IPS-NIHi11 (cell line): ENCODE data around the gene ESX1.
"Not testable (repeated sequence)": the region's sequence is repeated elsewhere in the genome, so short reads cannot be mapped to it uniquely, and the experiment has no call there.

Experiments
- DNase-seq: peaks from one replicate; pipeline ENCODE4 v3.0.0; 2012; ENCODE audit warnings: mixed read lengths, low spot score

ESX1 gene

DNA sequence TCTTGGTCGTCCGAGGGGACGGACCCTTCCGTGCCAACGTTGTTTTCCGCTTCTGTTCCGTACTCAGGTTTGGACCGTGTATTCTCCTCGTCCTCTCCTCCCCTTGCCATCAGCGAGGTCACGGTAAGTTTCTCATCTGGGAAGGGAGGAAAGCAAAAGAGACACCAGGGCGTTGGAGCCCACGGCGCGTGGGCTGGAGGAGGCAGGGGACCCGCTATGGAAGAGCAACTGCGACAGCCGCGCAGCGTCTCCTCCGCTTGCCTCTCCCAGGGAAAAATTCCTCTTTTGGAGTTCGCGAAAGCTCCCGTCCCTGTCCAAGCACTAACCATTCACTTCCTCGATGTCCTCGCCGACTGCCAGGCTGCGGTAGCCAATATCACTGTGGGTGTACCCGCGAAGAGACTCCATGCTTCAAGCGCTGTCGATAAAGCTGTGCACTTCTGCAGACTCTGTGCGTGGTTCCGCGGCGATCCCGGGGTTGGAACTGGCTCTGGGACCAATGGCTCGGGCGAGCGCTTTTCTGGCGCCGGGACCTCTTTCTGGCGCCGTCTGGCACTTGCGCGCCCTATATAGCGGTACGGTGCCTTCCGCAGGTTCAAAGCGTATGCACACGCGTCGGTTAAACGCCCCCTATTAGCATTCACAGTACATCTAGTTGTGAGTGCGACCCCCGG is at the start of gene ESX1:
Gene ESX1 (minus strand): TSS at position 492 of the 674 bp plus-strand sequence. CDS start 84 bp downstream, at position 408.
- DNase-seq = peak; percentile 13

- no peak for DNase-seq
Observed at GRCh38 chrX:104295636-104296035, 40.9 kb upstream of the ESX1 start.

DNA sequence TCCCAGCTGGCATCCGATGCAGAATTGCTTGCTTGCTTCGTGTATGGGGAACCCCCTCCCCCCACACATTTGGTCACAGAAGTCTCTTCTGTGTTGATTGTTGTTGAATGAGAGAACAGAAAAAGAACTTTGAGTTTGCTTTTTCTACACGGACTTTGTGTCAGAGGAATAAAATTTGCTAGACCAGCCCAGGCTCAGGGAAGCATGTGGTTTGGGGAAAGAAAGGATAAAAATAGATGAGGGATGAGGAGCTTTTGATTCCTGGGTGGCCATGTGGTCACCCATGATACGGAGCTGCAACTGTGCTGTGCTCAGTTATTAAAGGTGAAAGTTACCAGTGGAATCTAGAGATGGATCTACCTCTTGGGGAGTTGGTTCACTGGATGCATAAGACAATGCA is 34.2 kb upstream of the ESX1 start:
- DNase-seq = no peak

DNA sequence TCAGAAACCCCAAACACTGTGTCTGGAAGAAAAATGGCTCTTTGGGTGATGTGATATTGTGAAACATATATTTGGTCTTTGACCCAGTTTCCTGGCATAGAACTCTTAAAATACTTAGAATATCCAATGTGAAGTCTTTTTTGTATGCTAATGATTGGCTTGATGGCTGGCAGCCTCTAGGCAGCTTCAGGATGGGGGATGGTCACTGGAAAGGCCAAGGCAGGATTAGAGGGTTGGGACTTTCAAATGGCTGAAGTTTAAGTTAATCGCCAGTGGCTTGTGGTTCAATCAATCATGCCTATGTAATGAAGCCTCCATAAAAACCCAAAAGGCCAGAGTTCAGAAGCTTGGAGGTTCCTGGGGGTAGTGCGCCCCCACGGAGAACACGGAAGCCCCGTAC is 33.5 kb upstream of the ESX1 start:
- DNase-seq = no peak

- DNase-seq = no peak
Observed at GRCh38 chrX:104285201-104285600, 30.5 kb upstream of the ESX1 start.

GRCh38 chrX:104284507-104284906 is 29.8 kb upstream of the ESX1 start:
- no peak for DNase-seq

- DNase-seq = no peak
Observed at GRCh38 chrX:104282166-104282725, 27.5 kb upstream of the ESX1 start.

DNA sequence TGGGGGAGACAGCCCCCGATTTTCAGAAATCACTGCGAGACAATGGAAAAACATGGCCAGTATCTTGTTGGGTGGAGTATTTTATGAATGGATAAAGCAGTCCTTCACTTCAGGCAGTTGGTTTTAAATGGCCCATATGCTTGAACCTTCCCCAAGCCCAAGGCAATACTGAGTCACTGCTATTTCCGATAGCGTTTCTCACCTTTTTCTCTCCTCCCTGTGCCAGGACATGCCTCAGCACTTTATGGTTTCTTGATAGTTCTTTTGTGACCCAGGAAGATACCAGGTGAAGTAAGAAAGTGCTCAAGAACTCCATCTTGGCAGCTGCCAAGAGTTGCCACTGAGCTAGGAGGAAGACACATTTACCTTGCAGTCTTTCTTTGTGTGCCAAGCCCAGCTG is 26.8 kb upstream of the ESX1 start:
- DNase-seq = no peak

- no peak for DNase-seq
Observed at GRCh38 chrX:104280609-104281008, 25.9 kb upstream of the ESX1 start.

- peak; percentile 37 for DNase-seq
Observed at GRCh38 chrX:104270916-104271512, 16.3 kb upstream of the ESX1 start.

GRCh38 chrX:104270212-104270611 is 15.5 kb upstream of the ESX1 start:
- DNase-seq = peak; percentile 19

GRCh38 chrX:104255465-104255864 is 732 bp upstream of the ESX1 start:
- no peak for DNase-seq

- peak; percentile 43 for DNase-seq
Observed at GRCh38 chrX:104253567-104254441, 929 bp downstream of the ESX1 start.

DNA sequence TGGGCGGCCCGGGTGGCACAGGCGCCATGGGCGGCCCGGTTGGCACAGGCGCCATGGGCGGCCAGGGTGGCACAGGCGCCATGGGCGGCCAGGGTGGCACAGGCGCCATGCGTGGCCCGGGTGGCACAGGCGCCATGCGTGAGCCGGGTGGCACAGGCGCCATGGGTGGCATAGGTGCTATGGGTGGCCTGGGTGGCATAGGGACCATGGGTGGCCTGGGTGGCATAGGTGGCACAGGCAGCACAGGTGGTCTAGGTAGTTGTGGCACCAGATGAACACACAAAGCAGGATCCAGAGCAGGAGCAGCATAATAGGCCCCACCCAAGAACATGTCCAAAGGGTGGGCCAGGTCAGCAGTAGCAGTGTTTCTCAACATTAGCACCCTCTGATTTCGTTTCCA is 4.3 kb downstream of the ESX1 start:
- no peak for DNase-seq

DNA sequence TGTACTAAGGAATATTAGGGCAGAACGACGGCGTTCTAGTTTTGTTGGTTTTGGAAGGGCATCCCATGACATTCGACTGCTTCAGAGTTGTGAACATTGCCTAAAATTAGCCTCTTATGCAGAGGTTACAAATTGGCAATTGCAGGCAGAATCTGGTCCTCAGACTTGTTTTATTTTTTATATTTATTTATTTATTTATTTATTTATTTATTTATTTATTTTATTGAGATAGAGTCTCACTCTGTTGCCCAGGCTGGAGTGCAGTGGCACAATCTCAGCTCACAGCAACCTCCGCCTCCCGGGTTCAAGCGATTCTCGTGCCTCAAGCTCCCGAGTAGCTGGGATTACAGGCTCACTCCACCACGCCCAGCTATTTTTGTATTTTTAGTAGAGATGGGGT is 24.7 kb downstream of the ESX1 start:
- not testable (repeated sequence) for DNase-seq

GRCh38 chrX:104211187-104211586 is 43.5 kb downstream of the ESX1 start:
- DNase-seq = no peak

GRCh38 chrX:104205548-104205947 is 49.2 kb downstream of the ESX1 start:
- no peak for DNase-seq
